H54 (cell line): ENCODE measurements around the gene WDFY2.

Source experiments
- DNase-seq: peaks from one replicate; pipeline ENCODE4 v3.0.0; 2011; ENCODE audit warnings: low spot score, mixed read lengths; ENCODE audit not compliant: insufficient read length
- FAIRE-seq: peaks from 3 replicates; lab custom pipeline; 2011; peaks lifted over from hg19 to GRCh38; lab: Jason Lieb, UNC
- POLR2A ChIP-seq: IDR thresholded peaks from 2 replicates; pipeline ENCODE4 v1.6.1; 2011; ENCODE audit warnings: low read depth, mild to moderate bottlenecking, low read length

Gene WDFY2

GRCh38 chr13:51737609-51738008 lies 153.3 kb downstream of the WDFY2 start:
- TF ChIP-seq POLR2A = no peak
- DNase-seq (no peak), FAIRE-seq (no peak)

- no peak for FAIRE-seq
- TF ChIP-seq POLR2A = no peak
Observed at GRCh38 chr13:51738226-51738905, 154.1 kb downstream of the WDFY2 start.

DNA sequence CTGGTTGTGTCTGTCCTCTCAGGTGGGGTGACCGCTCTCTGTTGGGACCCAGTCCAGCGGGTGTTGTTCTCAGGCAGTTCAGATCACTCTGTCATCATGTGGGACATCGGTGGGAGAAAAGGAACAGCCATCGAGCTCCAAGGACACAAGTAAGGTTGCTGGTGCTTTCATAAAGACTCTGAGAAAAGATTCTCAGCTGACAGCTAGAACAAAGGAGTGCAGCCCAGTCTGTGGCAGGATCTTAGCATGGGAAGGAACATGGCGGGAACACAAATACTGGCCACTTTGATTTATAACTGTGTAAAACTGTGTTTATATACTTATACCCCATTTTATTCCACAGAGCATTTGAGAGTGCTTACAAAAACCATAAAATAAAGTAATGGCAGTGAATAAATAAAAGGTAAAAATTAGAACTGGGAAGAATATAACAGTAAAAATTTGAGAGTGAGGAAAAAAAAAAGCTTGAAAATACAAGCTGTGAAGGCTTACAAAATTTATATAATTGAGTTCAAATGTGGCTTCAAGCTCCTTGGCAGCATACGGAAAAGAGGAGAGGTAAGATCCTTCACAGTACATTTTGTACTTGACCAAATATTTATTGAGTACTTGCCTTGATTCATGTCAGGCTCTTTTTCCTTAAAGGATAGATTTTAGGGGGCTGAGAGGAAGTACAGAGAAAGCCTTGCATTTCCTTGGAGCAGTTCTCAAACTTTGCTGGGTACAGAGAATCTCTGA lies 154.9 kb downstream of the WDFY2 start:
- no peak for TF ChIP-seq POLR2A
- FAIRE-seq = no peak

More at GRCh38 chr13:51738226-51738905, 154.1 kb downstream of the WDFY2 start:
- DNase-seq = no peak

GRCh38 chr13:51740698-51741097 lies 156.4 kb downstream of the WDFY2 start:
- FAIRE-seq (no peak), DNase-seq (no peak)
- no peak for TF ChIP-seq POLR2A

More for the DNA sequence above, 154.9 kb downstream of the WDFY2 start:
- no peak for DNase-seq

DNA sequence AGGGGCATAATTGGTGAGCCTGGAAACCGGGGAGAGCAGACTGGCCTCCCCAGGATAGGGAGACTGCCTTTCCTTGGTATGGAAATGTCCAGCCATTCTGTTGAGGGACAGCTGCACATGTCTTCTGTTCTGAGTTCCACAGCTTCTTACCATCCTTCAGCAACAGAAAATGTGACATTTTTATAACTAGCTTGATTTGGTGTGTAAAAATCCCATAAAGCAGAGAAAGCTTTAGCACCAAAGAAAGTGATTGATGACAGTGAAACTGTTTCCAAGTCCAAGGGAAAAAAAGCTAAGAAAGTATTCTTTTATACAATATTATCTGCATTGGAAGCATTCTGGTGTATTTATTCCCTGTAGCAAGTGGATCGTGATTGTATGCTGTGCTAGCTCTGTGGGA lies 157.8 kb downstream of the WDFY2 start:
- no peak for FAIRE-seq
- no peak for TF ChIP-seq POLR2A
- no peak for DNase-seq

GRCh38 chr13:51742611-51743010 lies 158.3 kb downstream of the WDFY2 start:
- no peak for TF ChIP-seq POLR2A
- DNase-seq = no peak
- FAIRE-seq = no peak

- no peak for DNase-seq
- TF ChIP-seq POLR2A = no peak
- no peak for FAIRE-seq
Observed at GRCh38 chr13:51745243-51745642, 161.0 kb downstream of the WDFY2 start.

DNA sequence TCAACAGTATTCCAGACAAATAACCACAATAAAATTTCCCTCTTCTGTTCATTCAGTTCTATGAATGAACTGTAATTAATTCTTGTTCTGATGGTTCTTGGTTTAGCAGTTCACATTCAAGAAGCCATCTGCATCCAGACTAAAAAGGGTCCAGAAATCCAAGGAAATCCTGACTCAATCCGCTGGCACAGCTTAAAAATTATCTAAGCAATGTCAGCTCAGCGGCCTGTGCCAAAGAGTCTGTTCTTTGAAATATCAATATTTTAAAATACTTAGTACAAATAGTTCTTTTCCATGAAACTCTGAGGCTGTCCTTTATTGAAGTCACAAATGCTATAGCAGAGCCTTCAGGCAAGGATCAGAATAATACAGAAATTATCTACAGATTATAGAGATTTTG lies 162.5 kb downstream of the WDFY2 start:
- no peak for DNase-seq
- TF ChIP-seq POLR2A = no peak
- no peak for FAIRE-seq

GRCh38 chr13:51747438-51748434 lies 163.5 kb downstream of the WDFY2 start:
- no peak for TF ChIP-seq POLR2A
- DNase-seq (no peak), FAIRE-seq (no peak)

GRCh38 chr13:51756651-51757050 lies 172.4 kb downstream of the WDFY2 start:
- no peak for DNase-seq
- no peak for FAIRE-seq
- no peak for TF ChIP-seq POLR2A

DNA sequence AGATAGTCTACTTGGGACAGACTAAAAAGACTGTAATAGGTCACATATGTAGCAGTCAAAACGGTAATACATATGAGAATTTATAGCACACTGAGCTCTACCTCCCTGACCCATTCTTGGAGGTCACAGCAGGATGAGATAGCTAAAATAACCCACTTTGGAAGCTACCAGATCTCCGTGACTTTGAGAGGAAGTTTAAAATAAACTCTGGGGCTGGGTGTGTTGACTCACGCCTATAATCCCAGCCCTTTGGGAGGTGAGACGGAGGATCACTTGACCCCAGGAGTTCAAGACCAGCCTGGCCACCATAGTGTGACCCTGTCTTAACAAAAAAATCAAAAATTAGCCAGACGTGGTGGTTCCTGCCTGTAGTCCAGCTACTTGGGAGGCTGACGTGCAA lies 174.4 kb downstream of the WDFY2 start:
- no peak for DNase-seq
- no peak for TF ChIP-seq POLR2A
- no peak for FAIRE-seq

- TF ChIP-seq POLR2A = no peak
- DNase-seq (no peak), FAIRE-seq (no peak)
Observed at GRCh38 chr13:51759240-51759639, 175.0 kb downstream of the WDFY2 start.

DNA sequence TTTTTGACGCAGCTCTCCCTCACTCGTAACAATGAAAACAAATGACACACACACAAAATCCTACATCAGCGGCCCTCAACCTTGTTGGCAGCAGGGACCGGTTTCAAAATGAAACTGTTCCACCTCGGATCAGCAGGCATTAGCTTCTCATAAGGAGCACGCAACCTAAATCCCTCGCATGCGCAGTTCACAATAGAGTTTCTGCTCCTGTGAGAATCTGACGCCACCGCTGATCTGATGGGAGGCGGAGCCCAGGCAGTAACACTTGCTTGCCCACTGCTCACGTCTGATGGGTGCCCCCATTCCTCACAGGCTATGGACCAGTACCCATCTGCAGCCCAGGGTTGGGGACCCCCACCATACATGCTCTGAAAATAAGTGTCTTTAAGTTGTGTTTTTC lies 176.3 kb downstream of the WDFY2 start:
- FAIRE-seq (no peak), DNase-seq (no peak)
- TF ChIP-seq POLR2A = no peak
